HG02623 (cell line): ENCODE results near the gene DDAH1.

Source experiments
- ATAC-seq: cut with Tn5 transposase; IDR thresholded peaks from one replicate; pipeline ENCODE4 v1.9.1; 2021; ENCODE audit warnings: moderate library complexity; ENCODE audit not compliant: unreplicated experiment

Gene DDAH1

GRCh38 chr1:85397490-85398032 is 67.4 kb downstream of the DDAH1 start:
- no peak for ATAC-seq

- ATAC-seq, result no peak
Observed at GRCh38 chr1:85396194-85396593, 68.8 kb downstream of the DDAH1 start.

GRCh38 chr1:85394130-85394529 is 70.8 kb downstream of the DDAH1 start:
- no peak for ATAC-seq

GRCh38 chr1:85393490-85393889 is 71.5 kb downstream of the DDAH1 start:
- ATAC-seq, result no peak

- ATAC-seq, result no peak
Observed at GRCh38 chr1:85388416-85388815, 76.5 kb downstream of the DDAH1 start.

GRCh38 chr1:85387781-85388180 is 77.2 kb downstream of the DDAH1 start:
- no peak for ATAC-seq

GRCh38 chr1:85386068-85386722 is 78.8 kb downstream of the DDAH1 start:
- no peak for ATAC-seq

GRCh38 chr1:85379203-85380136 is 85.5 kb downstream of the DDAH1 start:
- no peak for ATAC-seq

GRCh38 chr1:85378534-85378933 is 86.4 kb downstream of the DDAH1 start:
- no peak for ATAC-seq

- no peak for ATAC-seq
Observed at GRCh38 chr1:85376356-85376755, 88.6 kb downstream of the DDAH1 start.

- ATAC-seq, result no peak
Observed at GRCh38 chr1:85375493-85375892, 89.5 kb downstream of the DDAH1 start.

- ATAC-seq, result no peak
Observed at GRCh38 chr1:85374160-85374559, 90.8 kb downstream of the DDAH1 start.

- no peak for ATAC-seq
Observed at GRCh38 chr1:85373378-85373708, 91.6 kb downstream of the DDAH1 start.

- ATAC-seq, result no peak
Observed at GRCh38 chr1:85372683-85373377, 92.1 kb downstream of the DDAH1 start.

- ATAC-seq, result no peak
Observed at GRCh38 chr1:85371021-85371420, 93.9 kb downstream of the DDAH1 start.

GRCh38 chr1:85368073-85368770 is 96.7 kb downstream of the DDAH1 start:
- no peak for ATAC-seq

GRCh38 chr1:85366391-85367170 is 98.4 kb downstream of the DDAH1 start:
- no peak for ATAC-seq

- no peak for ATAC-seq
Observed at GRCh38 chr1:85365851-85366250, 99.1 kb downstream of the DDAH1 start.

GRCh38 chr1:85363521-85363920 is 101.4 kb downstream of the DDAH1 start:
- no peak for ATAC-seq

- no peak for ATAC-seq
Observed at GRCh38 chr1:85363092-85363491, 101.9 kb downstream of the DDAH1 start.
